GM23338 (cell line): ENCODE results near the gene CDHR5.

Experiments used
- EZH2phosphoT487 ChIP-seq: fragments of 200-600 bp; sonication (generic); IDR thresholded peaks from one replicate; pipeline ENCODE4 v1.8.1; 2018; ENCODE audit warnings: antibody characterized with exemption; ENCODE audit not compliant: unreplicated experiment
- TF ChIP-seq, protein P1 (sequence below), 2 experiments: fragments of 200-600 bp in 1 of 2; sonication (generic) in 1 of 2; conservative IDR thresholded peaks; 2 replicates each; pipeline versions ENCODE4 v1.5.1 to v1.6.1; 2016 to 2017; ENCODE audit warnings: antibody characterized with exemption in 2 of 2, low read depth in 2 of 2, mild to moderate bottlenecking in 2 of 2, moderate library complexity in 1 of 2
- TF ChIP-seq, protein P2 (sequence below): IDR thresholded peaks from one replicate; pipeline ENCODE4 v1.6.1; 2018; ENCODE audit warnings: antibody characterized with exemption; ENCODE audit not compliant: unreplicated experiment

DNA sequence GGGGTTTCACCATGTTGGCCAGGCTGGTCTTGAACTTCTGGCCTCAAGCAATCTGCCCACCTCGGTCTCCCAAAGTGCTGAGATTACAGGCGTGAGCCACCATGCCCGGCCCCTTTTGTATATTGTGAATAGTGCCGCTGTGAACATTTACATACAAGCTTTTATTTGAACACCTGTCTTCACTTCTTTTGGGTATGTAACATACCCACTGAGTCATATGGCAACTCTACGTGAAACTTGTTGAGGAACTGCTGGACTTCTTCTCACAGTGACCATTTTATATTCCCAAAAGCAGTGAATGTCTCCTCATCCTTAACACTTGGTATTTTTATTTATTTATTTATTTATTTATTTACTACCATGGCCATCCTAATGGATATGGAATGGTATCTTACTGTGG is 6.1 kb upstream of the CDHR5 start:
- TF ChIP-seq, protein P1, sequence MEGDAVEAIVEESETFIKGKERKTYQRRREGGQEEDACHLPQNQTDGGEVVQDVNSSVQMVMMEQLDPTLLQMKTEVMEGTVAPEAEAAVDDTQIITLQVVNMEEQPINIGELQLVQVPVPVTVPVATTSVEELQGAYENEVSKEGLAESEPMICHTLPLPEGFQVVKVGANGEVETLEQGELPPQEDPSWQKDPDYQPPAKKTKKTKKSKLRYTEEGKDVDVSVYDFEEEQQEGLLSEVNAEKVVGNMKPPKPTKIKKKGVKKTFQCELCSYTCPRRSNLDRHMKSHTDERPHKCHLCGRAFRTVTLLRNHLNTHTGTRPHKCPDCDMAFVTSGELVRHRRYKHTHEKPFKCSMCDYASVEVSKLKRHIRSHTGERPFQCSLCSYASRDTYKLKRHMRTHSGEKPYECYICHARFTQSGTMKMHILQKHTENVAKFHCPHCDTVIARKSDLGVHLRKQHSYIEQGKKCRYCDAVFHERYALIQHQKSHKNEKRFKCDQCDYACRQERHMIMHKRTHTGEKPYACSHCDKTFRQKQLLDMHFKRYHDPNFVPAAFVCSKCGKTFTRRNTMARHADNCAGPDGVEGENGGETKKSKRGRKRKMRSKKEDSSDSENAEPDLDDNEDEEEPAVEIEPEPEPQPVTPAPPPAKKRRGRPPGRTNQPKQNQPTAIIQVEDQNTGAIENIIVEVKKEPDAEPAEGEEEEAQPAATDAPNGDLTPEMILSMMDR (conservative IDR thresholded peaks at IDR 0.05; ENCODE audit: low read depth in 2 of 2) = no peak
- TF ChIP-seq EZH2phosphoT487 = no peak
- TF ChIP-seq, protein P2, sequence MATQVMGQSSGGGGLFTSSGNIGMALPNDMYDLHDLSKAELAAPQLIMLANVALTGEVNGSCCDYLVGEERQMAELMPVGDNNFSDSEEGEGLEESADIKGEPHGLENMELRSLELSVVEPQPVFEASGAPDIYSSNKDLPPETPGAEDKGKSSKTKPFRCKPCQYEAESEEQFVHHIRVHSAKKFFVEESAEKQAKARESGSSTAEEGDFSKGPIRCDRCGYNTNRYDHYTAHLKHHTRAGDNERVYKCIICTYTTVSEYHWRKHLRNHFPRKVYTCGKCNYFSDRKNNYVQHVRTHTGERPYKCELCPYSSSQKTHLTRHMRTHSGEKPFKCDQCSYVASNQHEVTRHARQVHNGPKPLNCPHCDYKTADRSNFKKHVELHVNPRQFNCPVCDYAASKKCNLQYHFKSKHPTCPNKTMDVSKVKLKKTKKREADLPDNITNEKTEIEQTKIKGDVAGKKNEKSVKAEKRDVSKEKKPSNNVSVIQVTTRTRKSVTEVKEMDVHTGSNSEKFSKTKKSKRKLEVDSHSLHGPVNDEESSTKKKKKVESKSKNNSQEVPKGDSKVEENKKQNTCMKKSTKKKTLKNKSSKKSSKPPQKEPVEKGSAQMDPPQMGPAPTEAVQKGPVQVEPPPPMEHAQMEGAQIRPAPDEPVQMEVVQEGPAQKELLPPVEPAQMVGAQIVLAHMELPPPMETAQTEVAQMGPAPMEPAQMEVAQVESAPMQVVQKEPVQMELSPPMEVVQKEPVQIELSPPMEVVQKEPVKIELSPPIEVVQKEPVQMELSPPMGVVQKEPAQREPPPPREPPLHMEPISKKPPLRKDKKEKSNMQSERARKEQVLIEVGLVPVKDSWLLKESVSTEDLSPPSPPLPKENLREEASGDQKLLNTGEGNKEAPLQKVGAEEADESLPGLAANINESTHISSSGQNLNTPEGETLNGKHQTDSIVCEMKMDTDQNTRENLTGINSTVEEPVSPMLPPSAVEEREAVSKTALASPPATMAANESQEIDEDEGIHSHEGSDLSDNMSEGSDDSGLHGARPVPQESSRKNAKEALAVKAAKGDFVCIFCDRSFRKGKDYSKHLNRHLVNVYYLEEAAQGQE = no peak
